Stimulated activated CD4-positive, alpha-beta T cell treated with anti-CD3 and anti-CD28 coated beads, Interleukin-4, amount 100 ng/mL, for 24 hours (primary cell): ENCODE measurements around the gene XPC.

Source experiments
- DNase-seq: peaks from one replicate; pipeline ENCODE4 v3.0.0-alpha.2; 2020

XPC gene

DNA sequence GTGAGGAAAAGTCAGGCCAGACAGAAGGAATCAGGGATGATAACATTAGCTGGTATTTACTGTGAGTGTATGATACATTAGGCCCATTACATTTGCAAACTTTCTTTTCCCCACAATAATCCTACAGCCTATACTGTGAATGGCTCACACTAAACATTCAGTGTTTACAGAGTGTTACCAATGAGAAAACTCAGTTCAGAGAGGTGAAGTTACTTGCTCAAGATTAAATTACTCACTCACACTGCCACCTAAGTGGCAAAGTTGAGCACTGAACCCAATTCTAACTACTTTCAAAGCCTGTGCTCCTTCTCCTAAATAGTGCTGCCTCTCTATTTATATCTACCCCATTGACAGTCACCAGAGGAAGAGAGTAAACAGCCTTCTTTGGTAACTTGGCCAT lies 8.5 kb downstream of the XPC start:
- DNase-seq, result no peak

- no peak for DNase-seq
Observed at GRCh38 chr3:14169435-14169834, 9.0 kb downstream of the XPC start.

DNA sequence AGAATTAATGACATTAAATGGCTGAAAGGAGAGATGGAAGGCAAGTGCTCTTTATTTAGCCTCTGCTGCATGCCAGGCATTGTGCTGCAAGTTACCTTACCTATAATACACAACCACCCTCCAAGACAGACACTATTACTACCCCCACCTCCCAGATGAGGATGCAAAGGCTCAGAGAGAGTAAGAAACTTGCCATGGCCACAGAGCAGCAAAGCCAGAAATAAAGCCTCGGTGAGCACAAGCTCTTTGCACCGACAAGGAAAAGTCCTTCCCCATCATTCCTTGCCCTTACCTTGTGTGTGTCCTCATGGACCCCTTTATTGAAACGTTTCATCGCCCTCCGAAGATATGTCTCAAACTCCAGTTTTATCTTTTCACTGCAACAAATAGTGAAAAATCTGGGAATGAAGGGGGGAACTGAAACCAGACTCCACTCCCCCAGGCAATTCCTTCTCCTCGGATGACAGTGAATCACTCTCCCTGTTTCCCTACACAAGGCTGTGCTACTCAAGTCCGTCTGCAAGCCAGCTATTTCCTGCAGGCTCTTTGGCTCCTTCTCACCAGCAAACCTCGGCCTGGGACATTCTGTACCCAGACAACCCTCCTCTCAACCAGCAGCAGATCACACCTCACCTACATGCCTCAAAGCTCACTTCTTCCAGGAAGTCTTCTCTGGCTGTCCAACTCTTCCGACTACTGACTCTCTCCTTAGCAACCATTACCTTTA lies 11.4 kb downstream of the XPC start:
- DNase-seq, result no peak

DNA sequence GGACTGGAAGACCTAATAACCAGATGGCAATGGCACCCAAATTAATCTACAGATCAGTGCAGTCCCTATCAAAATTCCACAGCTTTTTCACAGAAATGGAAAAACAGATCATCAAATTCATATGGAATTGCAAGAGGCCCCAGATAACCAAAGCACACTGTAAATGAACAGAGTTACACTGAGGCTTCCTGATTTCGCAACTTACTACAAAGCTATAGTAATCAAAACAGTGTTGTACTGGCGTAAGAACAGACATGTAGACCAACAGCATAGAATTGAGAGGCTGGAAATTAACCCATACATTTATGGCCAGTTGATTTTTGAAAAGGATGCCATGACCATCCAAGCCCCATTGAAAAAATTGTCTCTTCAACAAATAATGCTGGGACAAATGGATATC lies 16.2 kb downstream of the XPC start:
- no peak for DNase-seq

DNA sequence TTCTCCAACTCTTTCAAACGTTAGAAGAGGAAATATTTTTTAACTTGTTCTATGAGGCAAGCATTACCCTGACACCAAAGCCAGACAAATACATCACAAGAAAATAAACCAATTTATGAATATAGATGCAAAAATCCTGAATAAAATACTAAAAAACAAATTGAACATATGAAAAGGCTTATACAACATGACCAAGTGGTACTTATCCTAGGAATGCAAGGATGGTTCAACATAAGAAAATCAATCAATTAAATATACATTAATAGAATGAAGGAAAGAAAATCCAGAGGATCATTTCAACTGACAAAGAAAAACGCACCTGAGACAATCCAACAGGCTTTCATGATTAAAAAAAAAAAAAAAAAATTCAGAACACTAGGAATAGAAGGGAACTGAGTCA lies 17.1 kb downstream of the XPC start:
- no peak for DNase-seq

DNA sequence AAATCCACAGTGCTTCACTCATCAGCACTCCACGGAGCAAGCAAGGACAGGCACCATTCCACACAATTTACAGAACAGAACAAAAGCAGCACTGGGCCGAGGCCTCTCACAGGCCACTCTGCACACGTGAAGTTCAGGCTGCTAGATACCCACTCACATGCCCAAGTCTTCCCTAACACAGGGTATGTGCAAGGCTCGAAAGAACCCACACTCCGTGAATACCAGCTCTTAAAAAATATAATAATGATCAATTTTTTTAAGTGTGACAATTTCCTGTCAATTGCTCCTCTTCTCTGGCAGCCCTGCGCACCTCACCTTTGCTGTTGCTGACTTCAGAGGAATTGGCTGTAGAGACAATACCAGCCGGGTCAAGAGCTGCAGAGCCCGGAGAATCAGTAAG lies 19.0 kb downstream of the XPC start:
- no peak for DNase-seq

DNA sequence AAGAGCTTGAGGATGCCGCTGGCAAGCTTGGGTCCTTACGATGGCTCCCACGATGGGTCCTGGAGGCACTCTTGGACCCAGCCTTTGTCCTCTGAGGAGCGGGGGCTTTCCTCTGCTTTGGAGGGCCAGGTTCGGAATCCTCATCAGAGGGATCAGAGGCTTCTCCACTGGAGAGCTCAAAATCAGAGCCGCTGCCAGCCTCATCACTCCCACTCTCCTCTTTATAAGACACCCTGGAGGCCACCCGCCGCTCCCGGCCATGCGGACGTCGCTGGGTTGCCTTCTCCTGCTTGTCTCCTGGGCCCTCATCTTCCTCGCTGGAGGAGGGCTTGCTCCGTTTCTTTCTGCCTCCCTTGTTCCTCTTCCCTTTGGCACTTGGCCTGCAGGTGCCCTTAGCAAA lies 20.0 kb downstream of the XPC start:
- no peak for DNase-seq

- DNase-seq, result no peak
Observed at GRCh38 chr3:14157951-14158350, 20.4 kb downstream of the XPC start.

GRCh38 chr3:14156843-14157561 lies 21.4 kb downstream of the XPC start:
- DNase-seq, result no peak

GRCh38 chr3:14156201-14156600 lies 22.2 kb downstream of the XPC start:
- DNase-seq, result no peak

DNA sequence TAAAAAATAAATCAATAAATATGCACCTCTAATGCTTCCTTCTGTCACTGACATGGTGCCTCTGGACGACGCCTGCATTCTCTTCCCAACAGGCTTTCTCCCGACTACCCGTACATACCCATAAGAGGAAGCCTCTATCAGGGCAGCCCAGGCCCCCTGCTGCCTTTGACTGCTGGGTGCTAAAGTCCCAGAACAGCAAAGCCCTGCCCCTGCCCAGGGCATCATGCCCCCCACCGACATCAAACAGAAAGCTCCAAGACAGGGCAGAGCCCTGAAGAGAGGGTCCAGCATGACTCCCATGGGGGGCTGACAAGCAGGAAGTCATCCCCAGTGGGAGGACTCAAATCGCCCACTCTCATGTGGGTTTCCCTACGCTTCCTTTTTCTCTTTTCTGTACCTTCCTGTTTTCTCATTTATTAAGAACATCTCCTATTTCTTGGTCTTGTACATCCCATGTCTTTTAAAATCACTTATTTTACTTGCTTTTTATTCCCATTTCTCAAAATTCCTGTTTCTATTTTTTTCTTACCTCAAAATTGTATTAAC lies 23.4 kb downstream of the XPC start:
- no peak for DNase-seq

DNA sequence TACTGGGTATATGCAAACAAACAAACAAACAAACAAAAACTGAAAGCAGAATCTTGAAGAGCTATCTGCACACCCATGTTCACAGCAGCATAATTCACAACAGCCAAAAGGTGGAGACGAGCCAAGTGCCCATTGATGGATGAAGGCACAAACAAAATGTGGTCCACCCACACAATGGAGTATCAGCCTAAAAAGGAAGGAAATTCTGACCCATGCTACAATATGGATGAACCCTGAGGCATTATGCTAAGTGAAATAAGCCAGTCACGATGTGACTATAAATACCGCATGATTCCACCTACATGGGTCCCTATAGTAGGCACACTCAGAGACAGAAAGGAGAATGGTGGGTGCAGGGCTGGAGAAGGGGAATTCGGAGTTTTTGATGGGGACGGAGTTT lies 24.1 kb downstream of the XPC start:
- DNase-seq, result no peak

DNA sequence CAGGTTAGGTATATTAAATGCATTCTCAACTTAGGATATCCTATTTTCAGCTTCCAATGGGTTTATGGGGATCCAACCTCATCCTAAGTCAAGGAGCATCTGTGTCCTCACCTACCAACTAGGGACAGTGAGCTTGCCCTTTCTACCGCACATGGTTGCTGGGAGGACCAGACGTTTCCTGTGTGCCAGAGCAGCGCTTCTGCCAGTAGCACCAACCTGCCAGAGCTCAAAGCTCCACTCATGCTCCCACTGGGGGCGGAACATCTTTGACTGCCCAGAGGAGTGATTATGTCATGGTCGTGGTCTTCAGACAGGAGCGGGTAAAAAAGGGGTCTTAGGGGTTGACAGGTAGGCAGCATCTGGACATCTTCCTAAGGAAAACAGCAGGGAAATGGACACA lies 24.7 kb downstream of the XPC start:
- DNase-seq, result no peak

DNA sequence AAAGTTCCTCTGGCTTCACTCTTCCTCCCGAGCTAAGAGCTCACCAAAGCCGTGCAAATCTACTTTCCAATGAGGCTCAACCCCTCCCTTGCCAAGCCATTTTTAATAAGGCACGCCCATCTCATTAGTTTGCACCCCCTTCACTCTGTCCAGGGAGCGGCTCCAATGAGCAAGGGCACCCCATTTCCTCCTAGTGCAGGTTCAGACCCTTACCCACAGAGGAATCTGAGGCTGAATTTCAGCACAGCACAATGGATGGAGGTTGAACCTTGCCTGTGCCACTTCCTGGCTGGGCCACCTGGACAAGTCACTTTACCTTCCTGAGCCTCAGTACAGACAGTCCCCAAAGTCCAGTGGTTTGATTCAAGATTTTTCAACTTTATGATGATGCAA lies 25.4 kb downstream of the XPC start:
- DNase-seq, result no peak

- DNase-seq, result no peak
Observed at GRCh38 chr3:14152233-14152962, 26.0 kb downstream of the XPC start.

- DNase-seq, result no peak
Observed at GRCh38 chr3:14151471-14152083, 26.8 kb downstream of the XPC start.

- no peak for DNase-seq
Observed at GRCh38 chr3:14150491-14151230, 27.7 kb downstream of the XPC start.

- DNase-seq, result no peak
Observed at GRCh38 chr3:14150078-14150477, 28.3 kb downstream of the XPC start.

DNA sequence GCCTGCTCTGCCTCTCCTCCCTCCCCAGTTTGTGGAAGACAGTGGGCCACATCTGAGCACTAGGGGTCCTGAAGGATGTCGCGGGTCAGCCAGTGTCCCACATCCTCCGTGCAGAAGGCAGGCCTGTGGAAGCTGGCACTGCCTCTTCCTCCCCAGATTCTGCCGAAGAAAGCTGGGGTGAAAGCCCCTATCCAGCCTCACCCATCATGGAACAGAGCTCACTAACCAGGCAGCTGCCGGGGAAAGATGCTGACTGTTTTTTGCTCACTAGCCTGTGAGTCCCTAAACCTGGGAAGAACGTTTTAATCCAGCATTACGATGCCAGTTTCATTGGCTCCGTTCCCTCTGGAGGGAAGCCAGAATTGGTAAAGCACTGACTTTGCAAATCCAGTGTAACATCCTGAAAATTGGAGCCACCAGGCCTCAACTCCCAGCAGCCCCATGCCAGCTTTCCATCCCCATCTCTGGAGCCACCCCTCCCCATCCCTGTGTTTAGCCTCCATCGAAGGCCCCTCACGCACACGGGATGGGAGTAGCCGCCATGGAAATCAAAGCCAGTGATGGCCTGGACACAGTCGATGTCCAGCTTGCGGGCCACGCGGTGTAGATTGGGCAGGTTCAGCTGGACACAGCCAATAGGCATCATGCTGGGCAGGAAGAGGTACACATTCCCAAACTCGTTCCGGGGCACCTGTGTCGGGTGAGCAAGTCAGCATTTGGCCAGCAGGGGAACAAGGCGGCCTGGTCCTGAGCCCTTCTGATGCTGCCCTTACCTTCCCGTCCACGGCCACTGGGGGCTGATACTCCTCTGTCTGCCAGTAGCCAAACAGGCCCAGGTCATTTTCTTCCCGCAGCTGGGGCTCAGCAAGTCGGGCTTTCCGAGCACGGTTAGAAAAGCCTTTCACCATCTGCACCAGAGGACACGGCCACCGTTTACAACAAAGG lies 30.1 kb downstream of the XPC start:
- no peak for DNase-seq

GRCh38 chr3:14147617-14148016 lies 30.8 kb downstream of the XPC start:
- DNase-seq, result no peak

- no peak for DNase-seq
Observed at GRCh38 chr3:14147066-14147435, 31.4 kb downstream of the XPC start.
